Body of pancreas (tissue), 4 donors: Measurements from ENCODE around the gene SPATA46. TPM values are rescaled to one million over a fixed set of nuclear protein-coding genes. Genes with fewer than 3 reads are reported as not detected.
A peak's percentile ranks its signal among the peaks of the same experiment; 100 is the strongest.
"Not testable (repeated sequence)": the region's sequence is repeated elsewhere in the genome, so short reads cannot be mapped to it uniquely, and the experiment has no call there.

Experiments
- ATAC-seq: fragments of 150-250 bp; one replicate; pipeline ENCODE4 v1.9.1; 2016
- DNase-seq, 4 donors: peaks; one replicate each; pipeline ENCODE4 v3.0.0-alpha.2; 2019
- H3K27ac ChIP-seq, 4 donors: fragments of 200-600 bp; sonication (generic); 1 replicate in 3 of 4; 2 replicates in 1 of 4; pipeline versions ENCODE4 v1.5.1 to v1.6.1; 2016 to 2019; ENCODE audit warnings: mild to moderate bottlenecking in 1 of 4, mixed read lengths in 1 of 4, moderate library complexity in 1 of 4
- H3K27me3 ChIP-seq, 2 donors: fragments of 200-600 bp; sonication (generic); one replicate each; pipeline ENCODE4 v1.6.0; 2016; ENCODE audit warnings: mild to moderate bottlenecking in 1 of 2
- H3K36me3 ChIP-seq, 2 donors: fragments of 200-600 bp; sonication (generic); replicated peaks in 1 of 2; 2 replicates each; pipeline ENCODE4 v1.5.1; 2016; ENCODE audit warnings: low read depth in 2 of 2; ENCODE audit not compliant: insufficient read depth in 1 of 2
- H3K4me1 ChIP-seq: fragments of 200-600 bp; sonication (generic); one replicate; pipeline ENCODE4 v1.6.0; 2016
- H3K4me3 ChIP-seq, 2 donors: fragments of 200-600 bp; sonication (generic); 1 replicate in 1 of 2; 2 replicates in 1 of 2; pipeline ENCODE4 v1.5.1; 2016 to 2019
- H3K9me3 ChIP-seq, 3 donors: fragments of 200-600 bp; sonication (generic); 1 replicate in 2 of 3; 2 replicates in 1 of 3; pipeline ENCODE4 v1.5.1; 2016
- POLR2A ChIP-seq, 3 donors: fragments of 450-650 bp; IDR thresholded peaks; one replicate each; pipeline ENCODE4 v1.6.1; 2016; ENCODE audit warnings: antibody characterized with exemption in 3 of 3, mild to moderate bottlenecking in 2 of 3
- WGBS, 2 donors: methylation state at CpG; one replicate each; pipeline ENCODE4 v1.1.5; 2017; 5-methylcytosine and 5-hydroxymethylcytosine counted together
- intact Hi-C: fragments of 100-400 bp; cut with DNase I; formaldehyde crosslinking; loops from one replicate; pipeline ENCODE4 v1.15.1; 2023
- total RNA-seq, 2 donors: library from RNA; depleted of rRNA; stranded (reverse); fragments of >200 nt; gene quantifications; one replicate each; pipeline ENCODE4 v1.1.0, GENCODE V29; 2016
- TF ChIP-seq, protein P1 (sequence below), 7 experiments: fragments of 450-650 bp in 4 of 7; fragments of 200-600 bp in 3 of 7; sonication (generic) in 3 of 7; IDR thresholded peaks; one replicate each; pipeline ENCODE4 v1.5.1; 2016 to 2019; ENCODE audit warnings: antibody characterized with exemption in 7 of 7

SPATA46 gene
- total RNA-seq, 2 donors from 2014 or later: not detected

DNA sequence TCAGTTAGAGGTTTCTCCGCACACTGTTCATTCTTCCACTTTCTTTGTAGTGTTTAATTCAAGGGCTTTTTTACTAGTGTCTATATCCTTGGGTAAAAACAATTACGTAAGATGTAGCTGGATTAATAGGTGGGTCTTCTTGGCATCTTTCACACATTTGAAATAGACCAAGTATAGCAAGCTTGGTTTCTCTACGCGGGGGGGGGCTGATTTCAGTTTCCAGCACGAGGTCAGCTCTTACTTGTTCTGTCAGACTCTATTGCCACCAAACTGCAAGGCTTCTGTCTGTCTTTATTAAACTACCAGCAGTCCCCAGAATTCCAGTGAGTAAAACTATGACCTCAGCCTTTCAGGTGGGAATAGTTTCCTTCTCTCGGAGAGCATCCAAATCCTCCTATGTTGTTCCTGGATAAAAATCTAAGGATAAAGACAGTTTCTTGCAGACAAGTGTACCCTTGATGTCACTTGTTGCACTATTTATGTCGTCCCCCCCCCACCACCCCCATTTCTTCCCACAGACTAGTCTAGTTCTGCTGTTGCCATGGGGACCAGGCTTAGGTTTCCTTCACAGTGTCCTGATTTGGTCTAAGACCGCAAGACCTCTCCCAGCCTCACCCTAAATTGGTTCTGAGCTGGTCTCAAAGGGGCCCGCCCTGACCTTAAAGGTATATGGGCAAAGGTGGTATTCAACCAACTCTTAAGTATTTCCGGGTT is 17.0 kb downstream of the SPATA46 start:
- WGBS, 2 donors: 81 to 88% methylated on average over 10 of the region's 10 CpGs
- Histone ChIP-seq H3K9me3 (no peaks in the 10 kb centered on the region), H3K36me3 (no peaks in the 10 kb centered on the region), H3K27ac (no peak overlapping the region), H3K4me3 (no peak overlapping the region), H3K4me1 (no peaks in the 10 kb centered on the region), H3K27me3 (no peaks in the 10 kb centered on the region)
- intact Hi-C loops: no loop called here
- TF ChIP-seq POLR2A (IDR thresholded peaks at IDR 0.05): no peak
- TF ChIP-seq, protein P1, sequence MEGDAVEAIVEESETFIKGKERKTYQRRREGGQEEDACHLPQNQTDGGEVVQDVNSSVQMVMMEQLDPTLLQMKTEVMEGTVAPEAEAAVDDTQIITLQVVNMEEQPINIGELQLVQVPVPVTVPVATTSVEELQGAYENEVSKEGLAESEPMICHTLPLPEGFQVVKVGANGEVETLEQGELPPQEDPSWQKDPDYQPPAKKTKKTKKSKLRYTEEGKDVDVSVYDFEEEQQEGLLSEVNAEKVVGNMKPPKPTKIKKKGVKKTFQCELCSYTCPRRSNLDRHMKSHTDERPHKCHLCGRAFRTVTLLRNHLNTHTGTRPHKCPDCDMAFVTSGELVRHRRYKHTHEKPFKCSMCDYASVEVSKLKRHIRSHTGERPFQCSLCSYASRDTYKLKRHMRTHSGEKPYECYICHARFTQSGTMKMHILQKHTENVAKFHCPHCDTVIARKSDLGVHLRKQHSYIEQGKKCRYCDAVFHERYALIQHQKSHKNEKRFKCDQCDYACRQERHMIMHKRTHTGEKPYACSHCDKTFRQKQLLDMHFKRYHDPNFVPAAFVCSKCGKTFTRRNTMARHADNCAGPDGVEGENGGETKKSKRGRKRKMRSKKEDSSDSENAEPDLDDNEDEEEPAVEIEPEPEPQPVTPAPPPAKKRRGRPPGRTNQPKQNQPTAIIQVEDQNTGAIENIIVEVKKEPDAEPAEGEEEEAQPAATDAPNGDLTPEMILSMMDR (IDR thresholded peaks at IDR 0.05): no peak
- ATAC-seq (no peak), DNase-seq (no peak)

DNA sequence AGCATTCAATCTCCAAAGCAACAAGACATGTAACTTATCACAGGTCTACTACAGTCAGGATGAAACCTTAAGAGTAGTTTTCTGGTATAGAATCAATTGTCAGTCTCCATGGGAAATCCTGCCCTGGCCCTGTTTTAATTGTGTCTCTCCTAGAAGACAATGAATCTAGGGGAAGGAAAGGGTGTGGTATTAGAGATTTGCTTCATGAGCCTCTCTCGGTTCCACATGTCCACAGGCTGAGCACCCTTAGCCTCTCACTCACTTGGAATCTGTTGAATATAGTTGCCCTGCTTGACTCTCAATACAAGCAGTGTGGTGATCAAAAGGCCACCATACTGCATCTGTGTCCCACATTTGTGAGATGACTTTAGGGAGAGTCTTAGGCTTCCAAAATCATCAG is 17.7 kb downstream of the SPATA46 start:
- WGBS, 2 donors: 85 to 93% methylated on average over 1 of the region's 1 CpG
- Histone ChIP-seq H3K4me1 (no peaks in the 10 kb centered on the region), H3K27ac (no peak overlapping the region), H3K36me3 (no peaks in the 10 kb centered on the region), H3K4me3 (no peak overlapping the region), H3K9me3 (no peaks in the 10 kb centered on the region), H3K27me3 (no peaks in the 10 kb centered on the region)
- DNase-seq: no peak
- intact Hi-C loops: no loop called here
- TF ChIP-seq, protein P1 (IDR thresholded peaks at IDR 0.05): no peak
- no peak for TF ChIP-seq POLR2A (IDR thresholded peaks at IDR 0.05)
- ATAC-seq: no peak

DNA sequence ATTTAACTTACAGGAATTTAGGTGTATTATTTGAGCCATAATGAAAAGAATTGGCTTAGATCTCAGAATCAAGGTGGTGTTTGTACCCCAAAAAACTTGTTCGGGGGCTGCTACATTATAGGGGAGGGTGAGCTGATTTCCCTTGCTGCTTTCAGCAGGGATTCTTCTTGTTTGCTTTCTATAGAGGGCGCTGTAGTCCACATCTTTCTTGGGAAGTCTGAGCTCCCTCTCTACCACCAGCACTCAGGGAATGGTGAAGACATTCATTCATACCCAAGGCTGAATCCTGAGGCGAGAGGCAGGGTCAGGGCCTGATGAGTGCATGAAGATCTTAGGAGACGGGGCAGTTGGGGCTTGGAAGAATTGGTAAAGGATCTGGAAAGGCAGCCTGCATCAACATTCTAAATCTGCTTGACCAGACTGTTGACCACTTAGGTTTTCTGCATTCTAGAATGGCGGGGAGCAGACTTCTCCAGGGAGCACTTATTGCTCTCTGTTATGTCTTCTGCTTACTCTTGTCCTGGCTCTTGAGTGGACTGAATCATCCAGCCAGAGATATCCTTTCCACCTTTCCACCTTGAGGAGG is 18.9 kb downstream of the SPATA46 start:
- no peak overlapping the region for H3K27ac ChIP-seq
- H3K9me3 ChIP-seq: no peaks in the 10 kb centered on the region
- DNase-seq: no peak
- TF ChIP-seq POLR2A (IDR thresholded peaks at IDR 0.05): no peak
- TF ChIP-seq, protein P1 (IDR thresholded peaks at IDR 0.05): peak in 5 of 7 experiments; percentile 10 to 32 (median 22)
- no peaks in the 10 kb centered on the region for H3K36me3 ChIP-seq
- H3K4me1 ChIP-seq: no peaks in the 10 kb centered on the region
- no peaks in the 10 kb centered on the region for H3K27me3 ChIP-seq
- intact Hi-C loops: no loop called here
- H3K4me3 ChIP-seq: no peak overlapping the region
- no peak for ATAC-seq
- WGBS, 2 donors: 51 to 57% methylated on average over 5 of the region's 5 CpGs

DNA sequence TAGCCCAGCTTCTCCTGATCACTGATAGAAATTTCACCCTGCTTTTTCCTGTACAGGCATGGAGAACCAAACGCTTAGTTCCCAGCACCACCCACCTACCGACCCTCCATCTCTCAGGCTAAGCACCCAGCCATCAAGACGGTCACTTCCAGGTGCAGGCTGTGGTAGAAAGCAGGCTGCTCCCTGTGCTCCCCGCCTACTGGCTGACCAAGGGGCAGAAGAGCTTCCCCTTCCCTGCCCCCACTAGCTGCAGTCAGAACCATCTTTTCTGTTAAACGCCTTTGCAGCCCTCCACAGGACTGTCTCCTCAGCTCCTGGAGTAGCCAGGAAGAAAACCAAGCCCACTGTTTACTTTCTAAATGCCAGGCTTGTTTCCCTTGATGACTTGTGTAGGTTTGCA is 23.0 kb downstream of the SPATA46 start:
- TF ChIP-seq, protein P1 (IDR thresholded peaks at IDR 0.05): no peak
- TF ChIP-seq POLR2A (IDR thresholded peaks at IDR 0.05): no peak
- ATAC-seq (no peak), DNase-seq (no peak)
- WGBS, 2 donors: 77 to 91% methylated on average over 5 of the region's 5 CpGs
- intact Hi-C loops: no loop called here
- Histone ChIP-seq H3K36me3 (no peaks in the 10 kb centered on the region), H3K27ac (no peak overlapping the region), H3K4me3 (no peak overlapping the region), H3K27me3 (no peaks in the 10 kb centered on the region), H3K4me1 (no peaks in the 10 kb centered on the region), H3K9me3 (no peaks in the 10 kb centered on the region)

DNA sequence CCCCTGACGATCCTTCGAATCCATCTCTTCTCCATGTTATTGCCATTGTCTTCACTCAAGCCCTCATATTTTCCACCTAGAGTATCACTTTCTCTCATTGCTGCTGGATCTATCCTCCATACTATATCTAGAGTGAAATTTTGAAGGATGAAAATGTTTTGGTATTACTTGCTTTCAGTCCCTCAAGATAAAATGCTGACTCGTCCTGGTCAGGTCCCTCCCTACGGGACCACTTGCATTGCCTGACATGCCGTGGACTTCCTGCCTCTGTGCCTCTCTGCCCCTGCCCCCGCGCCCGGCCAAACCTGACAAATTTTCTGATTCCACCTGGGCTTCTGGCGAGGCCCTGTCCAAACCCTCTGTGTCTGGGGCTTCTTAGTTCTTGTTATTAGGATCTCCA is 23.6 kb downstream of the SPATA46 start:
- Histone ChIP-seq H3K4me1 (no peaks in the 10 kb centered on the region), H3K27me3 (no peaks in the 10 kb centered on the region), H3K27ac (no peak overlapping the region), H3K36me3 (no peaks in the 10 kb centered on the region), H3K4me3 (no peak overlapping the region), H3K9me3 (no peaks in the 10 kb centered on the region)
- intact Hi-C loops: no loop called here
- DNase-seq (no peak), ATAC-seq (no peak)
- 88 to 89% methylated on average over 9 of the region's 9 CpGs for WGBS, 2 donors
- no peak for TF ChIP-seq POLR2A (IDR thresholded peaks at IDR 0.05)
- TF ChIP-seq, protein P1 (IDR thresholded peaks at IDR 0.05): no peak

DNA sequence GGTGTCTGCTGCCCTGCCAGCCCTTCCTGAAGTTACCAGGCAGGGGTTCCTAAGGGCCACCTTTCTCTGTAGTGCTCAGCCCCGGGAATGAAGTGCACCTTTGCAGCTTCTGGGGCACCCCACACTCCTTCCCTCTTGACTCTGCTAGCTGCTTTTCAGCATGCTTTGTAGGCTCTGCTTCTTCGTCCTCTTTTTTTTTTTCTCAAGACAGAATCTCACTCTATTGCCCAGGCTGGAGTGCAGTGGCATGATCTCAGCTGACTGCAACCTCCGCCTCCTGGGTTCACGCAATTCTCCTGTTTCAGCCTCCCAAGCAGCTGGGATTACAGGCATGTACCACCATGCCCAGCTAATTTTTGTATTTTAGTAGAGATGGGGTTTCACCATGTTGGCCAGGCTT is 24.8 kb downstream of the SPATA46 start:
- H3K4me1 ChIP-seq, H3K27ac ChIP-seq, intact Hi-C loops, H3K9me3 ChIP-seq, DNase-seq, H3K36me3 ChIP-seq, ATAC-seq, H3K27me3 ChIP-seq, H3K4me3 ChIP-seq: not testable (repeated sequence)
- WGBS, 2 donors: 80 to 91% methylated on average over 3 of the region's 4 CpGs
